HFF-Myc (cell line): ENCODE measurements around the gene GPR31.

Experiments
- DNase-seq: peaks from one replicate; pipeline ENCODE4 v3.0.0-alpha.2; 2011; ENCODE audit warnings: low read depth; ENCODE audit errors: extremely low read depth
- H3K4me3 ChIP-seq: replicated peaks from 2 replicates; pipeline ENCODE4 v1.5.1; 2011; ENCODE audit warnings: low read depth, mild to moderate bottlenecking, control low read depth, low read length
- TF ChIP-seq, protein P1 (sequence below): IDR thresholded peaks from 2 replicates; pipeline ENCODE4 v1.5.1; 2012; ENCODE audit warnings: mild to moderate bottlenecking, low read depth, low read length, control low read depth; ENCODE audit errors: missing control alignments

The GPR31 gene

DNA sequence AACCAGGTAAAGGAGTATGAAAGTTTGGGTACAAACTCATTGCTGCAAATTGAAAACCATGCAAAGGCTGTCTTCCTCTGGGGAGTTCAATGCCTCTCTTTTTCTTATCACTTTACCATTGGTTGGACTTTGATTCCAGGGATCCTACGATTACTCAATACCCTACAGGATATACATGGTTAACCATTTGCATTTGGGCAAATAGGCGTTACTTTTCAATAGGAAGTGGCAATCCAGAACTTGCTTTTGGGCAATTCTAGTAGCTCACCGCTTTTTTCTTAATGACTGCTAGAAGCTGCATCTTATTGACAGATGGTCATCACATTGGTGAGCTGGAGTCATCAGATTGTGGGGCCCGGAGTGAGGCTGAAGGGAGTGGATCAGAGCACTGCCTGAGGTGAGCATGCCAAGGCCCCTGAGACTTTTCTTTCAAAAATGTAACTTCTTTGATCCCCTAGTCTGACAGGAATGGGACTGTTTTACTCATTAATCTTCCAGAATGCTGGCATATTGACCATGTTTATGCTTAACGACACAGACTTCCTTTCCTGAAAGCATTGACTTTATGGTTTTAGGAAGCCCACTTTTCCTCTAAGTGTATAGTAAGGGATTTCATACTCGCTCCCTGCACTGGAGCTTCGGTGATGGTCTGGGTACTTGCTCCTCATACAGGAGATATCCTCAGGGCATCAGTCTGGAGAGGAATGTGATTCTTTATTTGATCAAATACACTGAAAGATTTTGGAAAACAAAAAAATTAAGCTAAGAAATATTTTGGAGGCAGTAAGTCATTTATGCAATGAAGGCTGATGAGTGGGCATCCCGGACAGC is 34.7 kb downstream of the GPR31 start, which contains the start of gene CCR6:
Gene CCR6 (plus strand): TSS at position 270 of the 831 bp plus-strand sequence. CDS start 13,039 bp downstream, outside the sequence.
- no peak for DNase-seq
- H3K4me3 ChIP-seq, result no peak within 1 kb of the TSS
- TF ChIP-seq, protein P1, sequence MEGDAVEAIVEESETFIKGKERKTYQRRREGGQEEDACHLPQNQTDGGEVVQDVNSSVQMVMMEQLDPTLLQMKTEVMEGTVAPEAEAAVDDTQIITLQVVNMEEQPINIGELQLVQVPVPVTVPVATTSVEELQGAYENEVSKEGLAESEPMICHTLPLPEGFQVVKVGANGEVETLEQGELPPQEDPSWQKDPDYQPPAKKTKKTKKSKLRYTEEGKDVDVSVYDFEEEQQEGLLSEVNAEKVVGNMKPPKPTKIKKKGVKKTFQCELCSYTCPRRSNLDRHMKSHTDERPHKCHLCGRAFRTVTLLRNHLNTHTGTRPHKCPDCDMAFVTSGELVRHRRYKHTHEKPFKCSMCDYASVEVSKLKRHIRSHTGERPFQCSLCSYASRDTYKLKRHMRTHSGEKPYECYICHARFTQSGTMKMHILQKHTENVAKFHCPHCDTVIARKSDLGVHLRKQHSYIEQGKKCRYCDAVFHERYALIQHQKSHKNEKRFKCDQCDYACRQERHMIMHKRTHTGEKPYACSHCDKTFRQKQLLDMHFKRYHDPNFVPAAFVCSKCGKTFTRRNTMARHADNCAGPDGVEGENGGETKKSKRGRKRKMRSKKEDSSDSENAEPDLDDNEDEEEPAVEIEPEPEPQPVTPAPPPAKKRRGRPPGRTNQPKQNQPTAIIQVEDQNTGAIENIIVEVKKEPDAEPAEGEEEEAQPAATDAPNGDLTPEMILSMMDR, result no peak

DNA sequence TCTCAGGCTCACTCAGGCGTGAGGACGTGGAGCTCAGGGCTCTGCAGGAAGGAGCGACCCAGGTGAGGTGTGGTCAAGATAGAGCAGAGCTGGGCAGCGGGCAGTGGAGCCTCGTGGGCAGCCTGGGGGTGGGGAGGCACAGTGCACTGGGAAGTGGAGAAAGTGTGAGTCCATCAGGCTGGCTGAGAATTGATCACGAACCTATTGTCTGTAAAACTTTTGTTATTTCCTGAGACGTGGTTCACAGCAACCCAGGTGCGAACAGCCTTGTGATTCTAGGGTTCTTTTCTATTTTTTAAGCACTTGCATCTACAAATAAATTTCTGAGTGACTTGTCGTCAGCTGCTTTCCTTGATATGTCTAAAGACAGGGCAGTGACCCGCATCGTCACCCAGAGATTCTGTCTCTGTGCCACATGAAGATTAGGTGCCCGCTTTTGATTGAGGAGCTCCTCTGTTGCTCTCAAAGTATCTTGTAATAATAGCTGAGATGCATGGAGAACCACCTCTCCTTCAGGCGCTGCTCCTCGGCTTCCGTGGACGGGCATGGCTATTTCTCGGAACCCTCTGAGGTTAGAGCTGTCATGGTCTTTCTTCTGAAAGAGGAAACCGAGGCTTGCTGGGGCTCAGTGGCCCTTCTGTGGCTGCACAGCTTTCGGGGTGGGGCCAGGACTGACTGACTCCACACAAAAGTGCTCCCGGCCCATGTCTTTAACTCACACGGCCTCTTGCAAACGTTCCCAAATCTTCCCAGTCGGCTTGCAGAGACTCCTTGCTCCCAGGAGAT is 35.5 kb downstream of the GPR31 start:
- no peak for DNase-seq
- no peak overlapping the region for H3K4me3 ChIP-seq
- TF ChIP-seq, protein P1, result no peak

DNA sequence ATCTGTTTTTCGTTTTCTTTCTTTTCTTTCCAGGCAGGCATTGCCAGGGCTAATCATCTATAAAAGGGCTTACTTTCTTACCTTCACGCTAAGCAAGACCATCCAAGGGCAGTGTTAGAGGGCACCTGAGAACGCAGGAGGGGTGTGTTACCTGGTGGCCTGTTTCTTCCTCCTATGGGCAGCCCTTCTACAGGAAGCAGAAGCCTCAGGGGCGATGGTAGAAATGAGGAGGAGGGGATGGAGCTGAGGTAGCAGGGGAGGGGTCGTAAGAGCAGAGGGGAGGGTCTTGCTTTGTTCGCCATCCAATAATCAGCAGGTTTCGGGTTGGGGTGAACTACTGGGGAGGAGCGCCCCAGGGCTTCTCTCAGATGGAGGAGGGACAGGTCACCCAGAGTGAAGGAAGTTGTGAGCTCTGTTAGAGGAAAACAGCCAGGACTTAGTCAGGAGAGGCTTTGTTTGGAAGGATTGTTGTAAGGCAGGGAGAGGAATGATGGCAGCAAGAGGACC is 36.4 kb downstream of the GPR31 start:
- no peak for DNase-seq
- no peak overlapping the region for H3K4me3 ChIP-seq
- TF ChIP-seq, protein P1, result no peak

DNA sequence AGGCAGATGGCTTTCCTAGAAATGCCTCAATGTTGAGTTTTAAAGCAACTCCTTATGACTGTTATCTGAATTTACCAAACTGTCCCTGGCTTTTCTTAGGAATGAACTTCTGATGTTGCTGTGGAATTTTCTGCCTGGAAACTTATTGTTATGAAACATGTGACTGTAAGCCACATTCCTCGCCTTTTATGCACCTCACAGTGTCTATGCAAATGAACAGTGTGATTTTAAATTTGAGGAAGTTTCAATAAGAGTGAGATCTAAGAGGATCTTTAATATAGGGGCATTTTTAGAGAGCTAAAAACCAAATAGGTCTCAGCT is 37.2 kb downstream of the GPR31 start:
- DNase-seq, result no peak
- H3K4me3 ChIP-seq, result no peak overlapping the region
- TF ChIP-seq, protein P1, result no peak

DNA sequence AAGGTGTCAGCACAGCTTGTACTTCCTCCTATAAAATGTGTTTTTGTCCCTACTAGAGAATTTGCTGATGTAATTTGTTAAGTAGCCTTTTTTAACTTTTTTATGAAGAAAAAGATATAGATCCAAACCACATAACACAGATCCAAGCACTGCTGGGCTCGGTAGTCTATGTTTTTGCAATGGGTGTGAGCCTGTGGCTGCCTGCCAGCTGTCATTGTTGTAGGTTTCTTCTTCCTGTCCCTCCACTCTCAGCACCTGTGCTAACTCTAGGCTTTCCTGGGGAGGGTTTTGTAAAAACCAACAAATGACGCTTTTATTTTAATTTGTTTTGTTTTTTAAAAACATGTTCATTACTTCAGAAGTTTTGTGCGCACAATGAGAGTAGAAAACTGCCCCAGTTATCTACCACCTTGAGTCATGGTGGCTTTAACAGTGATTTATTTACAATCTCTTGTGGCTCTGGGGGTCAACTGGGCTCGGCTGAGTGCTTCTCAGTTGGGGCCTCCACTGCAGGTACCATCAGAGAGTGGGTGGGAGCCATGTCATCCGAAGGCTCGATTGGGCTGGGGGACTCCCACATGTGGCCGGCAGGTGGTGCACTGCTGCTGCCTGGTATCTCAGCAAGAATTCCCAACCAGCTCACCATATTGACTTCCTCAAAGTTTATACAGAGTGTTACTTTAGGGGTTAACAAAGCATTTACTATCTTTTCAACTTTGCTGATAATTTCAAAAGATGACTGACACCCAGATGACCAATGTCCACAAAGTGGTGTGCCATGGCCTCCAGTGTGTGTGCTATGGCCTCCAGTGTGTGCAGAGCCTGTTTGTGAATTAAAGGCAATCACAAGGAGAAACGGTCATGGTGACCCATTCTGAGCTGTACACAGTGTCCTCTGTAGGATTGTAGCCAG is 37.9 kb downstream of the GPR31 start:
- H3K4me3 ChIP-seq, result no peak overlapping the region
- TF ChIP-seq, protein P1, result no peak
- no peak for DNase-seq

DNA sequence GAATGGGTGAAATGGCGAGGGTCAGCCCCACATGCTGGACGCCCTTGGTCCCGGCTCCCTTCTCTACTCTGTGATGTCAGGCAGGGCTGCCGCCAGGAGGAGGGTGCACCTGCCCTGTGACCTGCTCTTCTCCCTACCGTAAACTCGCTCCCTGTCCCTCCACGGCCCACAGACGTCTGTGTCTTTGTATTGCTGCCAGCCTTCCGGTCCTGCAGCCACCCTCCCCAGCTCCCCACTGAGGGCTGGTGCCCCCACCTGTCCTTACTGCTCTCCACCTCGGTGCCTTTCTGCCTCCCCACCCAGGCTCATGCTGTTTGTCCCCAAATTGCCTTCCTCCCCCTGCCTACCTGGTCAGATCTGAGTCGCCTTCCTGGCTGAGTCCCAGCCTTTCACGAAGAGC is 38.9 kb downstream of the GPR31 start:
- no peak overlapping the region for H3K4me3 ChIP-seq
- no peak for DNase-seq
- TF ChIP-seq, protein P1, result no peak
